Loucy (cell line): Measurements from ENCODE around the gene FASLG.

Source experiments
- CTCF ChIP-seq: fragments of 200-600 bp; sonication (generic); conservative IDR thresholded peaks from 2 replicates; pipeline ENCODE4 v1.5.1; 2014; ENCODE audit warnings: mild to moderate bottlenecking, antibody characterized with exemption, low read length
- EZH2phosphoT487 ChIP-seq: fragments of 200-600 bp; IDR thresholded peaks from 2 replicates; pipeline ENCODE4 v1.6.1; 2018; ENCODE audit warnings: antibody characterized with exemption, mild to moderate bottlenecking, moderate library complexity, borderline replicate concordance

GRCh38 chr1:172642970-172643369 is 15.9 kb upstream of the FASLG start:
- TF ChIP-seq CTCF = no peak
- no peak for TF ChIP-seq EZH2phosphoT487
